PC-9 (cell line): ENCODE results near the gene KATNAL1.

Source experiments
- CTCF ChIP-seq: fragments of 200-600 bp; sonication (generic); conservative IDR thresholded peaks from 2 replicates; pipeline ENCODE4 v1.6.1; 2017; ENCODE audit warnings: mixed run types, antibody characterized with exemption, mild to moderate bottlenecking, moderate library complexity
- EZH2 ChIP-seq: fragments of 200-600 bp; sonication (generic); IDR thresholded peaks from 2 replicates; pipeline ENCODE4 v1.8.0; 2017; ENCODE audit warnings: antibody characterized with exemption, low read depth

GRCh38 chr13:30338331-30338851, 31.0 kb upstream of the KATNAL1 start:
- TF ChIP-seq CTCF (no peak), EZH2 (no peak)
